HFF-Myc (cell line): ENCODE data around the gene HHATL.

Experiments
- DNase-seq: peaks from one replicate; pipeline ENCODE4 v3.0.0-alpha.2; 2011; ENCODE audit warnings: low read depth; ENCODE audit errors: extremely low read depth
- H3K4me3 ChIP-seq: replicated peaks from 2 replicates; pipeline ENCODE4 v1.5.1; 2011; ENCODE audit warnings: low read depth, mild to moderate bottlenecking, control low read depth, low read length
- CTCF ChIP-seq: IDR thresholded peaks from 2 replicates; pipeline ENCODE4 v1.5.1; 2012; ENCODE audit warnings: mild to moderate bottlenecking, low read depth, low read length, control low read depth; ENCODE audit errors: missing control alignments

HHATL gene

GRCh38 chr3:42712688-42713372 lies 10.2 kb upstream of the HHATL start:
- no peak for TF ChIP-seq CTCF
- no peak for DNase-seq
- no peak overlapping the region for H3K4me3 ChIP-seq

GRCh38 chr3:42712344-42712648 lies 9.7 kb upstream of the HHATL start:
- no peak for DNase-seq
- H3K4me3 ChIP-seq: no peak overlapping the region
- no peak for TF ChIP-seq CTCF

- DNase-seq: no peak
- peak; percentile 3 for TF ChIP-seq CTCF
- H3K4me3 ChIP-seq: no peak overlapping the region
Measured at GRCh38 chr3:42711491-42712343, 9.1 kb upstream of the HHATL start.

- DNase-seq: no peak
- TF ChIP-seq CTCF: no peak
- H3K4me3 ChIP-seq: no peak overlapping the region
Measured at GRCh38 chr3:42710323-42711021, 7.9 kb upstream of the HHATL start.

GRCh38 chr3:42709621-42710020 lies 7.0 kb upstream of the HHATL start:
- no peak overlapping the region for H3K4me3 ChIP-seq
- TF ChIP-seq CTCF: no peak
- no peak for DNase-seq

GRCh38 chr3:42708611-42709151 lies 6.1 kb upstream of the HHATL start:
- no peak for DNase-seq
- no peak for TF ChIP-seq CTCF
- no peak overlapping the region for H3K4me3 ChIP-seq
